GM18520 (cell line): ENCODE data around the gene REX1BD.
"Not testable (repeated sequence)": the region's sequence is repeated elsewhere in the genome, so short reads cannot be mapped to it uniquely, and the experiment has no call there.

Experiments used
- ATAC-seq: cut with Tn5 transposase; IDR thresholded peaks from one replicate; pipeline ENCODE4 v1.9.1; 2021; ENCODE audit not compliant: unreplicated experiment

Gene REX1BD

GRCh38 chr19:18588611-18589379 lies at the start of gene REX1BD:
Gene REX1BD, plus strand, starts transcription at chr19:18588798. Its CDS starts 4 bp downstream, at chr19:18588802.
- ATAC-seq: peak; percentile 77

DNA sequence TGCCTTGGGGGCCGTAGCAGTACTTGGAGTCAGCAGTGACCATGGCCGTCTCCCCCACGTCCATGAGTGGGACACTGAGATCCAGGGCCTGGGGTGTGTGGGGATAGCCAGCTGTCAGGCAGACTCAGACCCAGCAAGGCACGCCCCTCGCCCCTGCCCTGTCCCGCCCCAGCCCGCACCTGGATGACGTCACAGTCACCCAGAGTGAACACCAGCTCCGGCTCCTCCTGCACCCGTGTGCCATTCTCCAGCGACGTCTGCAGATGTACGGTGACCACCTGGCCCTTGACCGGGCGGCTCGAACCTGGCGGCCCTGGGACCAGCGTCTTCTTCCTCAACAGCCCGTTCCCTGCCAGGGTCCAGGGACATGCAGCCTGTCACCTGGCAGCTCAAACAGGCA lies 49.2 kb upstream of the REX1BD start:
- no peak for ATAC-seq

DNA sequence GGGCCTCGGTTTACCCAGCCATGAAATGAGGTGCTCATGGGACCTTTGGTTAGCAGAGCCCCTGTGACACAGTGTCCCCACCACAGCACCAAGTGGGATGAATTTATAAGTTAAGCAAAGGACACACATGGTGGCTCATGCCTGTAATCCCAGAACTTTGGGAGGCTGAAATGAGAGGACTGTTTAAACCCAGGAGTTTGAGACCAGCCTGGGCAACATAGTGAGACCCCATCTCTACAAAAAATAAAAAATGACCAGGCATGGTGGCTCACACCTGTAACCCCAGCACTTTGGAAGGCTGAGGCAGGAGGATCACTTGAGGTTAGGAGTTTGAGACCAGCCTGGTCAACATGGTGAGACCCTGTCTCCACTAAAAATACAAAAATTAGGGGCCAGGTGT lies 48.4 kb upstream of the REX1BD start:
- ATAC-seq: not testable (repeated sequence)

DNA sequence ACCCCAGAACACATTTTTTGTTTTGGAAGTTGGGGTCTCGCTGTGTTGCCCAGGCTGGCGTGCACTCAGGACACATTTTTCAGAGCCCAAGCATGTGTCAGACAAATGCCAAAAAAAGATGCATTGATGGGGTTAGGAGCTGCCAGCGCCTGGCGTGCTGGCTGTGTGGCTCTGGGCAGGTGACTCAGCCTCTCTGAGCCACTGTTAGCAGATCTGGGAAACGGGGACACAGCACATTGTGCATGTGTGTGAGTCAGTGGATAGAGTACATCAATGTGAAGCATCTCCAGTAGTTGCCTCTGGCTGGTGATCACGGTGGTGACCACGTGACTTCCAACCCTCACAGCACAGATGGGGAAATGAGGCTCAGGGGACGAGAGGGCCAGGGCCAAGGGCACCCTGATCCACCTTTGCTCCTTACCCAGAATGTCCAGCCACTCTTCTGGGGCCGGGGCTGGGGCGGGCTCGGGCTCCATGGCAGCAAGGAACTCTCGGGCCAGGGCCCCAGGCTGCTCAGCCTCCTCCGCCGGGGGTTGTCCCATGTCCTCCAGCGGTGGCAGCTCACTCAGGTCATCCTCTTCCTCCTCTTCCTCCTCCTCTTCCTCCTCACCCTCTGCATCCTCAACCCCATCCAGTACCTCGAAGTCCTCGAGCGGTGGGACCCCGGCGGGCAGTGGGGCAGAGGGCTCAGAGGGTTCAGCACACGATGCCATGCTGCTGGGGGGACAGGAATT lies 47.2 kb upstream of the REX1BD start:
- ATAC-seq: no peak

- no peak for ATAC-seq
These were observed 46.3 kb upstream of the REX1BD start for GRCh38 chr19:18541992-18542940.

DNA sequence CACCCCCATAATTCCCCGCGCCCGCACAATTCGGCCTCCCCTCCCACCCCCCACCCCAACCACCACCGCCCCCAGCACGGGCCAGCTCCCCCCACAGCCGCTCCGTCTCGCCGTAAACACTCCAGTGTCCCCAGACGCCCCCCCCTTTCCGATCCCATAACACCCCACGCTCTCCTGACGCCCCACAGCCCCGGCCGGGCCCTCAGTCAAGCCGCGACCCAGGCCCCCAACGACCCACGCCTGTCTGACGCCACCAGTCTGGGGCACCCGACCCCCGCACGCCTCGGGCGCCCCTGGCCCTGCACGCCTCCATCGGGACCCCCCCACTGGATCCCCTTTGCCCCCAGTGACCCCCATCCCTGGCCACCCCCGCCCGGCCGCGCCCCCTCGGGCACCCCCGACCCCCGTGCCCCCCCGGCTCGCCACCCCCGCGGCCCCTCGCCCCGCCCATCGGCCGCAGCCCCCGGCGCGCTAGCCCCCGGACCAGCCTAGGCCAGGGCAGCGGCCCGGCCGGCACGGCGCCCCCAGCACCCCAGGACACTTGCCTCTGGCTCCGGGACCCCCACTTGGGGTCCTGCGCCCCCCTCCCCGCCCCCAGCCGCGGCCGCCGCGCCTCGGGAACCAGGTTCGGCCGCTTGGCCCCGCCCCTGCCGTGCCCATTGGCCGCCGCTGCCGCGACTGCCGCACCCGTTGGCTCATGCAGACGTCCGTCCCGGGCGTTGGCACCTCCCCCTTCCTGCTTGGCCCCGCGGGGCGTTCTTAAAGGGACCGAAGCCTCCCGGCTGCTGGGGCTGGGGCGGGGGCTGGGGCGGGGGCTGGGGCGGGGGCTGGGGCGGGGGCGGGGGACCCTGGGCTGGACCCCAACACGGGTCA lies 45.4 kb upstream of the REX1BD start, which contains the start of gene FKBP8:
TSS of gene FKBP8 (minus strand) at position 633 of the 873 bp plus-strand sequence. CDS start 1,603 bp downstream, outside the sequence.
- ATAC-seq: peak; percentile 92

DNA sequence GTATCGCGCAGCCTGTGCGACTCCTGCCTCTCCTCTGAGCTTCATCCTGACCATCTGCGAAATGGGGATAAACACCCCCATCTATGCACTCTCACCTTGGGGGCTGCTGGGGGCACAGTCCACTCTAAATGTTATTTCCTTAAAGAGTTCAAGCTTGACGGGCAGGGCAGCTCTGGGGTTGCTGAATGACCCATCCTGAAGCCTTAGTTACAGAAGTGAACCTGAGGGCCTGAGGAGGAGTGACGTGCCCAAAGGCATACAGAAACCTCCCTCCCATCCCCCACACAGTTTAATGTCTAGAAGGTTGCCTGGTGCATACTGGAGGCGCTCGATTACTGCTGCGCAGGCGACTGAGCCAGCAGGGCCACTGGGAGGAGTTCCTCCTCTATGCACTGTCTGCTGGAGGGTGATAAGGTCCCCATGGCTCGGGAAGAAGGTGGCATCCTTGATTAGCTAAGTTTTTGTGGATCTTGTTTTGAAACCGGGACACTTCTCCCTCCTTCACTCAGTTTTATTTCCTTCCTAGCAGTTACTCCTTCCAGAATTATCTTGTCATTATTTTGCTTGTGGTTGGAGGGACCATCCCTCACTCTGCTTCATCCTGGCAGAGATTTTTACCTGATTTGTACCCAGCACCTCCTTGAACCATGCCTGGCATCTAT lies 44.7 kb upstream of the REX1BD start:
- ATAC-seq: peak; percentile 43

DNA sequence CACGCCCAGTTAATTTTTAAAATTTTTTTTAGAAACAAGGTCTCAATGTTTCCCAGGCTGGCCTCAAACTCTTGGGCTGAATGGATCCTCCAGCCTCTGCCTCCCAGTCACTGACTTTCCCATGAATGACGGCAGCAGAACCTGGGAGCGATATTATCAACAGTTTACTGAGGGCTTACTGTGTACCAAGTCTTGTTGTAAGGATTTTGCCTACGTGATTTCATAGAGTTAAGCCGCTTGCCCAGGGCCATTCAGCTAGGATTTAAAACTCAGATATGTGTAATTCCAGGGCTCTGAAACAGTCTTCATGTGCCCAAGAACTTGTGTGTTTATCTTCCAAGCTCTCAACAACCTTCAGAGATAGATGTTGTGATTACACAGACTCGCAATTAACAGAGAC lies 37.0 kb upstream of the REX1BD start:
- ATAC-seq: no peak

- peak; percentile 96 for ATAC-seq
These were observed 31.0 kb upstream of the REX1BD start, which contains the start of gene KXD1 for GRCh38 chr19:18557411-18558201. Gene KXD1, plus strand, starts transcription at chr19:18557870. Its CDS starts 4,187 bp downstream, at chr19:18562057.

DNA sequence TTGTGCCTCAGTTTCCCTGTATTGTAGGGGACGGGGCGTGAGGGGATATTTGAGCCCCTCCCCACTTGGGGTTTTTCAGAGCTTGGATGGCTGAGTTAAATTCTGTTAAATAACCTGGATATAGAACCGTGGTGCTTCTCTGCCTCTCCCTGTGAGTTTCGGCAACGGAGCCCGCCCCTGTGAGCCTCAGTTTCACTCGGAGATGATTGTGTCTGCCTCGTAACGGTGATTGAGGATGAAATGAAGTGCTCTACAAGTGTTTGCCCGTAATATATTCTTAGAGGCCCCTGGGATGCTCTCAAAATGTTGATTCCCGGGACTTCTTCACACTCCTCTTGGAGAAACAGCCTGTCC lies 30.4 kb upstream of the REX1BD start:
- no peak for ATAC-seq

DNA sequence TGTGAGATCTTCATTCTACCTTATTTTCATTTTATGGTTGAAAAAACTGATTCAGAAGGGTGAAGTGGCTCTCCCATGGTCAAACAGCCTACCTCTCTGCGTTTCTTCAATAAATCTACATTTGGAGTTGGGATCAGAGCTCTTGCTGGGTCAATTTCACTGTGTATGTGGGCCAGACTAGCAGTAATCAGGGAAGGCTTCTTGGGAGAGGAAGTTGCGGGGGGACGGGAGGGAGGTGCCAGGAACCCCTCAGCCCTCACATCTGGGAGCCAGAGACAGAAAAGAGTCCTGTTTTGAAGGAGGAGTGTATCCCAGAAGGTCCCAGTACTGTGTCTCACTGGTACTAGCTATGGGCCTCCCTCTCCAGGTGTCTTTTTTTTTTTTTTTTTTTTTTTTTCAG lies 30.0 kb upstream of the REX1BD start:
- ATAC-seq: no peak

DNA sequence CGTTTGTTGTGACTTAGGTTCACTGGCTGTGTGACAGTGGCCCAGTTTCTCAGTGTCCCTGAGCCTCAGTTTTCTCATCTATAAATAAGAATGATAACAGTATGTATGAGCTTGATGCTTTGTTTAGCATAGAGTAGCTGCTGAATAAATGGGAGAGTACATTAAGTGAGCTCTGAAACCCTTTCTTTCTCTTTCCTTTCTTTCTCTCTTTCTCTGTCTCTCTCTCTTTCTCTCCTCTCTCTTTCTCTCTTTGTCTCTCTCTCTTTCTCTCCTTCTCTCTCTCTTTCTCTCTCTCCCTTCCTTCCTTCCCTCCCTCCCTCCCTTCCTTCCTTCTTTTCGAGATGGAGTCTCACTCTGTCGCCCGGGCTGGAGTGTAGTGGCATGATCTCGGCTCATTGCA lies 28.9 kb upstream of the REX1BD start:
- ATAC-seq: no peak

GRCh38 chr19:18562086-18562485 lies 26.5 kb upstream of the REX1BD start:
- ATAC-seq: no peak

GRCh38 chr19:18566953-18567352 lies 21.6 kb upstream of the REX1BD start:
- ATAC-seq: no peak

DNA sequence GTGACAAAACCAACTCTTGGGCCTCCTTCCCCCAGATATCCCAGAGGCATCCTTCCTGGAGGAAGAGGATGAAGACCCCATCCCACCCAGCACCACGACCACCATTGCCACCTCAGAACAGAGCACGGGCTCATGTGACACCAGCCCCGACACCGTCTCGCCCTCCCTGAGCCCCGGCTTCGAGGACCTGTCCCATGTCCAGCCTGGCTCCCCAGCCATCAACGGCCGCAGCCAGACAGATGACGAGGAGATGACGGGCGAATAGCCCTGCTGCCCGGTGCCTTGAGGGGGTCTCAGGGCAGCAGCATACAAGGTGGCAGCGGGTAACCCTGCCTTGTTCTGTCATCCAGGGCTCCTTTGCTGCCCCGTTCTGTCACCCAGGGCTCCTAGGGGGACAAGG lies 20.2 kb upstream of the REX1BD start:
- no peak for ATAC-seq

DNA sequence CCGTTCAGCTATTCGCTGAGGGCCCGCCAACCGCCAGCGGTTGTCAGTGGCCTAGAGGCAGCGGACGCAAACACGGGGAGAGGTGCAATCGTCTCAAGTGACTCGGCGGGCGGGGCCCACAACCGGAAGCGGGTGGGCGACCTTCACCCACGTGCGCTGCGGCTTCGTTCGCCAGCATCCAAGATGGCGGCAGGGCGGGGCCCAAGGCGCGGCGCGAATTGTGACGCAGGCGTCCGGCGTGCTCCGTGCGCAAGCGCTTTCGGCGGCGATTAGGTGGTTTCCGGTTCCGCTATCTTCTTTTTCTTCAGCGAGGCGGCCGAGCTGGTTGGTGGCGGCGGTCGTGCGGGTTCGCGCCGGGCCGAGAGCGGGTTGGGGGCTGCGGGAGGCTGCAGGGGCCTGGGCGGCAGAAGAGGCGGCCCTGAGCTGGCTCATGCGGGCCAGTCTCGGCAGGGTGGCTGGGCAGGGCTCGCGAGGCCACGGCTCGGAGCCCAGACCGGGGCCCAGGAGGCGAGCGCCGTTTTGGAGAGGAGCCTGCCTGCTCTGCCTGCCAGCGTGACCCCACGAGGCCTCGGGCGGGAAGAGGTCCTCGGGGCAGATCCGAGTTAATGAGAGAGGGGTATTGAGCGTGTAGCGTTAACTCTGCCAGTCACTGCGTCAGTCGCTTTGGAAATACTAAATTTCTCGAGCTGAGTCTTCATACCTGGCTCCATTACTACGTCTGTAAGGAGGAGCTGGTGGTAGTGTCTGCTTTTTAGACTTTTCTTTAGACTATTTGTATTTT lies 16.8 kb upstream of the REX1BD start, which contains the start of gene UBA52:
TSS of gene UBA52 (plus strand) at position 294 of the 781 bp plus-strand sequence. CDS start 1,444 bp downstream, outside the sequence.
- peak; percentile 92 for ATAC-seq

DNA sequence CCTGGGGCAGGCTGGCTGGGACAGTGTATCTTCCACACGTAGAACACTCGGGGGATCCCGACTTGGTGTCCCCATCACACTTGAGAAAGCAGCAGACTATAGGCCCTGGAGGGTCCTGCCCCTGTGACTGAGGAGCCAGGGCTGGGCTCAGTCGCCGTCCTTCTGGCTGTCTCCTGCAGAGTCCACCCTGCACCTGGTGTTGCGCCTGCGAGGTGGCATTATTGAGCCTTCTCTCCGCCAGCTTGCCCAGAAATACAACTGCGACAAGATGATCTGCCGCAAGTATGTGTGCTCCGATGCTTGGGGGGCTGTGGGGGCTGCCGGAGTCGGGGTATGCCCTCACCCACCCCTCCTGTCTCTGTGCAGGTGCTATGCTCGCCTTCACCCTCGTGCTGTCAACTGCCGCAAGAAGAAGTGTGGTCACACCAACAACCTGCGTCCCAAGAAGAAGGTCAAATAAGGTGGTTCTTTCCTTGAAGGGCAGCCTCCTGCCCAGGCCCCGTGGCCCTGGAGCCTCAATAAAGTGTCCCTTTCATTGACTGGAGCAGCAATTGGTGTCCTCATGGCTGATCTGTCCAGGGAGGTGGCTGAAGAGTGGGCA lies 13.8 kb upstream of the REX1BD start:
- ATAC-seq: no peak
